ENCODE data around the gene ELFN2.

Gene ELFN2

GRCh38 chr22:37417677-37418348 is 9.5 kb downstream of the ELFN2 start:
- TF ChIP-seq, protein P1, sequence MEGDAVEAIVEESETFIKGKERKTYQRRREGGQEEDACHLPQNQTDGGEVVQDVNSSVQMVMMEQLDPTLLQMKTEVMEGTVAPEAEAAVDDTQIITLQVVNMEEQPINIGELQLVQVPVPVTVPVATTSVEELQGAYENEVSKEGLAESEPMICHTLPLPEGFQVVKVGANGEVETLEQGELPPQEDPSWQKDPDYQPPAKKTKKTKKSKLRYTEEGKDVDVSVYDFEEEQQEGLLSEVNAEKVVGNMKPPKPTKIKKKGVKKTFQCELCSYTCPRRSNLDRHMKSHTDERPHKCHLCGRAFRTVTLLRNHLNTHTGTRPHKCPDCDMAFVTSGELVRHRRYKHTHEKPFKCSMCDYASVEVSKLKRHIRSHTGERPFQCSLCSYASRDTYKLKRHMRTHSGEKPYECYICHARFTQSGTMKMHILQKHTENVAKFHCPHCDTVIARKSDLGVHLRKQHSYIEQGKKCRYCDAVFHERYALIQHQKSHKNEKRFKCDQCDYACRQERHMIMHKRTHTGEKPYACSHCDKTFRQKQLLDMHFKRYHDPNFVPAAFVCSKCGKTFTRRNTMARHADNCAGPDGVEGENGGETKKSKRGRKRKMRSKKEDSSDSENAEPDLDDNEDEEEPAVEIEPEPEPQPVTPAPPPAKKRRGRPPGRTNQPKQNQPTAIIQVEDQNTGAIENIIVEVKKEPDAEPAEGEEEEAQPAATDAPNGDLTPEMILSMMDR (IDR thresholded peaks at IDR 0.05; ENCODE audit: control insufficient read depth, insufficient read depth, low read depth, low read length, missing control alignments) = no peak
- H3K4me3 ChIP-seq (ENCODE audit: control insufficient read depth, low read depth, low read length) = no peak overlapping the region
- DNase-seq (ENCODE audit: low read depth) = no peak

DNA sequence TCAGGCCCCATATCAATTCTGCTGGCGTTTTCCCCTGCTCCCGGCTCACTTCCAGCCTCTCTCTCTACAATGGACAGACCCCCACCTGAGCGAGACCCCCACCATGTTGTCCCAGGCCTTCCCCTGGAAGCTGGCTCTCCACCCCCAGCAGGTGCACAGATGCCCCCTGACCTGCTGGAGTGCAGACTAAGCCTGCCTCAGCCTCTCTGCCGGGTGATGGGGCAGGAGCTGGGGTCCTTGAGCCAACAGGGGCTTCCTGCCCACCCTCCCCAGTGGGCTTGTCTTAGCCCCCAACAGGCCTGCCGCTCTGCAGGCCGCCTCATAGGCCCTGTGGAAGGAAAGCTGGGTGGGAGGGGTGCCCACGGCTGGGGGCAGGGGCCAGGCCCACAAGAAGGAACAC is 10.0 kb downstream of the ELFN2 start:
- DNase-seq (ENCODE audit: low read depth) = no peak
- H3K4me3 ChIP-seq (ENCODE audit: control insufficient read depth, low read depth, low read length) = no peak overlapping the region
- TF ChIP-seq, protein P1 (IDR thresholded peaks at IDR 0.05; ENCODE audit: control insufficient read depth, insufficient read depth, low read depth, low read length, missing control alignments) = no peak

- TF ChIP-seq, protein P1 (IDR thresholded peaks at IDR 0.05; ENCODE audit: control insufficient read depth, insufficient read depth, low read depth, low read length, missing control alignments) = no peak
- no peak overlapping the region for H3K4me3 ChIP-seq (ENCODE audit: control insufficient read depth, low read depth, low read length)
- DNase-seq (ENCODE audit: low read depth) = no peak
Observed at GRCh38 chr22:37416827-37417226, 10.5 kb downstream of the ELFN2 start.

DNA sequence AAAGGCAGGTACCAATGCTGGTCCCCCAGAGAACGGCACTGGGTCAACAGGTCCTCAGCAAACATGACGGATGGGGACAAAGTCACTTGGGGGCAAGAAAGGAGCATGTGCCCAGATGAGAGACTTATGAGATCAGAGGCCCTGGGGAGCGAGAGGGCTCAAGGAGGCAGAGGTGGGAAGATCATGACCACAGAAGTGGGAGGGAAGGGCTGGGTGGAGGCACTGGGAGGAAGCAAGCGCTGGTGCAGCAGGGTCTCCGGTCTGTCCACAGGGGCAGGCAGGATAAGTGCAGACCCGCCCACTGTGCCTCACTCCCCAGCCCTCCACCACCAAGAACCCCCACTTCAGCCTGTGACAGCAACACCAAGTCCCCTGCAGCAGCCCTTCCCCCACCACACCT is 10.9 kb downstream of the ELFN2 start:
- TF ChIP-seq, protein P1 (IDR thresholded peaks at IDR 0.05; ENCODE audit: control insufficient read depth, insufficient read depth, low read depth, low read length, missing control alignments) = no peak
- DNase-seq (ENCODE audit: low read depth) = no peak
- H3K4me3 ChIP-seq (ENCODE audit: control insufficient read depth, low read depth, low read length) = no peak overlapping the region

DNA sequence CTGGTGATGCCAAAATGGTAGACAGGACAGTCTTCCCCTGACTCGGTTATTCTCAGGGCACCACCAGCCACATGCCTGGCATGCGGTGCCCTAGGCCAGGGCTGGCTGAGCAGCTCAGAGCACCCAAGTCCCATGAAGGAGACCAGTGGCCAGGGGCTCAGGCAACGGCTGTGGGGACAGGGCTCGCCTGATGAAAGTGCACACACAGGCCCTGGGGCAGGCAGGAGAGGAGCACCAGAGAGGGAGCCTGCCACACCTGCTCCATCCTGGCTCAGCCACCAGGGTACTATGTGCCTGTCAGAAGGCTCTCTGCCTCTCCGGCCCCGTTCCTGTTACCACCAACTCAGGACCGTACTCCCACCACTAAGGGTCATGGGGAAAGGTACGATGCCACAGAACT is 12.1 kb downstream of the ELFN2 start:
- H3K4me3 ChIP-seq (ENCODE audit: control insufficient read depth, low read depth, low read length) = no peak overlapping the region
- TF ChIP-seq, protein P1 (IDR thresholded peaks at IDR 0.05; ENCODE audit: control insufficient read depth, insufficient read depth, low read depth, low read length, missing control alignments) = no peak
- no peak for DNase-seq (ENCODE audit: low read depth)

- TF ChIP-seq, protein P1 (IDR thresholded peaks at IDR 0.05; ENCODE audit: control insufficient read depth, insufficient read depth, low read depth, low read length, missing control alignments) = no peak
- no peak overlapping the region for H3K4me3 ChIP-seq (ENCODE audit: control insufficient read depth, low read depth, low read length)
- no peak for DNase-seq (ENCODE audit: low read depth)
Observed at GRCh38 chr22:37414288-37414687, 13.0 kb downstream of the ELFN2 start.
